ENCODE measurements around the gene SDC3.

- TF ChIP-seq, protein P1, sequence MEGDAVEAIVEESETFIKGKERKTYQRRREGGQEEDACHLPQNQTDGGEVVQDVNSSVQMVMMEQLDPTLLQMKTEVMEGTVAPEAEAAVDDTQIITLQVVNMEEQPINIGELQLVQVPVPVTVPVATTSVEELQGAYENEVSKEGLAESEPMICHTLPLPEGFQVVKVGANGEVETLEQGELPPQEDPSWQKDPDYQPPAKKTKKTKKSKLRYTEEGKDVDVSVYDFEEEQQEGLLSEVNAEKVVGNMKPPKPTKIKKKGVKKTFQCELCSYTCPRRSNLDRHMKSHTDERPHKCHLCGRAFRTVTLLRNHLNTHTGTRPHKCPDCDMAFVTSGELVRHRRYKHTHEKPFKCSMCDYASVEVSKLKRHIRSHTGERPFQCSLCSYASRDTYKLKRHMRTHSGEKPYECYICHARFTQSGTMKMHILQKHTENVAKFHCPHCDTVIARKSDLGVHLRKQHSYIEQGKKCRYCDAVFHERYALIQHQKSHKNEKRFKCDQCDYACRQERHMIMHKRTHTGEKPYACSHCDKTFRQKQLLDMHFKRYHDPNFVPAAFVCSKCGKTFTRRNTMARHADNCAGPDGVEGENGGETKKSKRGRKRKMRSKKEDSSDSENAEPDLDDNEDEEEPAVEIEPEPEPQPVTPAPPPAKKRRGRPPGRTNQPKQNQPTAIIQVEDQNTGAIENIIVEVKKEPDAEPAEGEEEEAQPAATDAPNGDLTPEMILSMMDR (IDR thresholded peaks at IDR 0.05; ENCODE audit: low read depth, low read length): no peak
- TF ChIP-seq EZH2phosphoT487 (IDR thresholded peaks at IDR 0.05; ENCODE audit: low read depth): no peak
Measured at GRCh38 chr1:30893776-30894507, 14.6 kb downstream of the SDC3 start.

Measured in OCI-LY3 (cell line).